ENCODE measurements around the gene NEAT1.

DNA sequence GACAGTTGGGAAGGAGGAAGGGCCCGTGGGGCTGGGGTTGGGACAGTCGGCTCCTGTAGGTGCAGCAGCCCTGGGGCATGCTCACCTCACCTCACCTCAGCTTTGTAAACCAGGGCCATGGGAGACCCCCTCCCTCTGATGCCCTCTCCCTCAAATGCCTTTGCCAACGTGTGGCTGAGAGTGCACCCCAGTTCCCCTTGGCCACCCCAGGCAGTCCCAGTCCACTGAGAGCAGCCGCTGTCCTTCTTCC is 4.2 kb upstream of the NEAT1 start:
- TF ChIP-seq EZH2 (IDR thresholded peaks at IDR 0.05; ENCODE audit: insufficient read depth, poor library complexity, severe bottlenecking) (no peak), EZH2phosphoT487 (IDR thresholded peaks at IDR 0.05; ENCODE audit: insufficient read depth, low read depth) (no peak)
